B cell (primary cell): Measurements from ENCODE around the gene ADGRD2. TPM values are rescaled to one million over a fixed set of nuclear protein-coding genes. Genes with fewer than 3 reads are reported as not detected.

Experiments used
- ATAC-seq: fragments of 200-7000 bp; cut with Tn5 transposase; one replicate; pipeline ENCODE4 v1.10.0; 2021; ENCODE audit warnings: low read depth, mild to moderate bottlenecking, moderate number of reproducible peaks, moderate library complexity
- CTCF ChIA-PET: fragments of 350-600 bp; sonication (Branson Sonifier 250); formaldehyde crosslinking; loops from one replicate; lab custom pipeline; 2021; ENCODE audit warnings: antibody characterized with exemption, inconsistent platforms; lab: Charles Lee
- POLR2A ChIA-PET: fragments of 350-600 bp; sonication (Branson Sonifier 250); formaldehyde crosslinking; loops from one replicate; lab custom pipeline; 2021; ENCODE audit warnings: antibody characterized with exemption; lab: Charles Lee
- DNase-seq: peaks from one replicate; pipeline ENCODE4 v3.0.0; 2013
- H2AFZ ChIP-seq: 2 replicates; pipeline ENCODE4 v1.6.1; 2012; ENCODE audit warnings: mild to moderate bottlenecking, low read depth, low read length; ENCODE audit not compliant: insufficient read depth, poor library complexity, severe bottlenecking
- H3K27ac ChIP-seq, 2 donors: 1 replicate in 1 of 2; 2 replicates in 1 of 2; pipeline ENCODE4 v1.5.1; 2012 to 2013; ENCODE audit warnings: low read length in 2 of 2, mild to moderate bottlenecking in 2 of 2, moderate library complexity in 1 of 2
- H3K27me3 ChIP-seq, 4 experiments: fragments of 200-600 bp in 1 of 4; sonication (generic) in 1 of 4; replicated peaks in 1 of 4; 1 replicate in 2 of 4; 2 replicates in 2 of 4; pipeline versions ENCODE4 v1.6.1 to v1.7.0; 2013 to 2016; ENCODE audit warnings: low read length in 3 of 4, mild to moderate bottlenecking in 2 of 4, mixed read lengths in 1 of 4, moderate library complexity in 1 of 4; ENCODE audit not compliant: insufficient read depth in 4 of 4, control insufficient read depth in 3 of 4; ENCODE audit errors: control extremely low read depth in 1 of 4
- H3K36me3 ChIP-seq, 2 experiments: replicated peaks in 1 of 2; 1 replicate in 1 of 2; 2 replicates in 1 of 2; pipeline versions ENCODE4 v1.6.1 to v1.7.1; 2013; ENCODE audit warnings: low read length in 1 of 2; ENCODE audit not compliant: insufficient read depth in 2 of 2, control insufficient read depth in 1 of 2; ENCODE audit errors: control extremely low read depth in 1 of 2, extremely low read depth in 1 of 2
- H3K4me1 ChIP-seq, 2 donors: fragments of 200-600 bp in 1 of 2; sonication (generic) in 1 of 2; 1 replicate in 1 of 2; 2 replicates in 1 of 2; pipeline versions ENCODE4 v1.5.1 to v1.6.1; 2013 to 2017; ENCODE audit warnings: low read length in 2 of 2; ENCODE audit not compliant: control insufficient read depth in 2 of 2, insufficient read depth in 2 of 2
- H3K4me2 ChIP-seq: replicated peaks from 2 replicates; pipeline ENCODE3; 2012; ENCODE audit warnings: mild to moderate bottlenecking, low read depth, low read length; ENCODE audit not compliant: poor library complexity, severe bottlenecking
- H3K4me3 ChIP-seq, 5 experiments: fragments of 200-600 bp in 1 of 5; sonication (generic) in 1 of 5; 1 replicate in 3 of 5; 2 replicates in 2 of 5; pipeline versions ENCODE4 v1.5.1 to v1.7.0; 2011 to 2016; ENCODE audit warnings: low read length in 4 of 5, mild to moderate bottlenecking in 4 of 5, low read depth in 2 of 5, control low read depth in 1 of 5, moderate library complexity in 1 of 5; ENCODE audit not compliant: insufficient read depth in 1 of 5; ENCODE audit errors: control extremely low read depth in 1 of 5, extremely low read depth in 1 of 5
- H3K79me2 ChIP-seq: fragments of 200-600 bp; sonication (generic); one replicate; pipeline ENCODE4 v1.6.0; 2016; ENCODE audit warnings: low read length; ENCODE audit not compliant: control insufficient read depth, insufficient read depth
- H3K9ac ChIP-seq: fragments of 200-600 bp; sonication (generic); 2 replicates; pipeline ENCODE4 v1.6.1; 2017; ENCODE audit warnings: mild to moderate bottlenecking, low read length, moderate library complexity
- H3K9me3 ChIP-seq, 3 donors: one replicate each; pipeline versions ENCODE4 v1.6.1 to v1.7.1; 2013; ENCODE audit warnings: low read length in 2 of 3; ENCODE audit not compliant: control insufficient read depth in 2 of 3, insufficient read depth in 1 of 3; ENCODE audit errors: control extremely low read depth in 1 of 3
- H4K20me1 ChIP-seq: 2 replicates; pipeline ENCODE4 v1.6.0; 2012; ENCODE audit warnings: mild to moderate bottlenecking, low read length; ENCODE audit not compliant: insufficient read depth, control insufficient read depth, poor library complexity, severe bottlenecking
- H3K27ac Mint-ChIP-seq: one replicate; pipeline ENCODE4 v1.8.0; 2021; ENCODE audit warnings: mixed read lengths
- H3K27me3 Mint-ChIP-seq: one replicate; pipeline ENCODE4 v1.8.0; 2021; ENCODE audit warnings: mixed read lengths
- H3K4me1 Mint-ChIP-seq: one replicate; pipeline ENCODE4 v1.8.0; 2021; ENCODE audit warnings: mixed read lengths
- H3K4me3 Mint-ChIP-seq: one replicate; pipeline ENCODE4 v1.8.0; 2021; ENCODE audit warnings: mixed read lengths
- H3K9me3 Mint-ChIP-seq: one replicate; pipeline ENCODE4 v1.8.0; 2022; ENCODE audit warnings: mixed read lengths; ENCODE audit not compliant: insufficient read depth
- CTCF ChIP-seq: fragments of 200-600 bp; IDR thresholded peaks from one replicate; pipeline ENCODE4 v1.8.0; 2022; ENCODE audit warnings: antibody characterized with exemption, mild to moderate bottlenecking
- EZH2 ChIP-seq: IDR thresholded peaks from 2 replicates; pipeline ENCODE4 v1.6.1; 2012; ENCODE audit warnings: borderline replicate concordance, low read depth, mild to moderate bottlenecking, moderate library complexity, low read length; ENCODE audit not compliant: insufficient read depth, poor library complexity, severe bottlenecking
- WGBS: methylation state at CpG from one replicate; pipeline ENCODE4 v1.1.5; 2013; ENCODE audit warnings: missing lambda C conversion rate; ENCODE audit not compliant: insufficient coverage; 5-methylcytosine and 5-hydroxymethylcytosine counted together
- intact Hi-C: fragments of 100-400 bp; cut with micrococcal nuclease; formaldehyde crosslinking; loops from one replicate; pipeline ENCODE4 v1.10.0; 2022
- polyA plus RNA-seq: library from polyadenylated mRNA; depleted of rRNA; stranded (reverse); fragments of >200 nt; gene quantifications from 2 replicates; pipeline ENCODE4 v1.2.3, GENCODE V29; 2012
- total RNA-seq, 2 donors: library from RNA; stranded (reverse); fragments of 120-200 nt in 1 of 2; gene quantifications; 1 replicate in 1 of 2; 2 replicates in 1 of 2; pipeline versions ENCODE4 v1.2.3 to v1.2.4, GENCODE V29; 2013 to 2022

The ADGRD2 gene
- total and polyA plus RNA-seq, 2 donors (not counting 1 experiment from before 2014, with no cell fraction given) = not detected

- no peak overlapping the region for H3K9ac ChIP-seq
- 80% methylated on average over 16 of the region's 21 CpGs for WGBS
- DNase-seq (no peak), ATAC-seq (no peak)
- TF ChIP-seq CTCF = no peak
- TF ChIP-seq EZH2 = no peak
- H3K36me3 ChIP-seq = no peaks in the 10 kb centered on the region
- H3K4me2 ChIP-seq = no peak overlapping the region
- Mint-ChIP-seq H3K27ac (no peak overlapping the region), H3K27me3 (peaks cover 17% of the 10 kb centered on the region), H3K9me3 (no peaks in the 10 kb centered on the region), H3K4me3 (no peak overlapping the region), H3K4me1 (no peaks in the 10 kb centered on the region)
- intact Hi-C loops = no loop called here
- H4K20me1 ChIP-seq = no peaks in the 10 kb centered on the region
- H3K9me3 ChIP-seq = peaks cover 0 to 4% (median 0%) of the 10 kb centered on the region in 3 donors
- no peaks in the 10 kb centered on the region for H3K79me2 ChIP-seq
- POLR2A ChIA-PET = no interaction called here
- H3K4me1 ChIP-seq = peaks cover 0 to 5% of the 10 kb centered on the region in 2 donors
- no peak overlapping the region for H3K4me3 ChIP-seq
- no peak overlapping the region for H2AFZ ChIP-seq
- no peak overlapping the region for H3K27ac ChIP-seq
- peaks cover 0 to 38% (median 8%) of the 10 kb centered on the region in 4 experiments for H3K27me3 ChIP-seq
- CTCF ChIA-PET = no interaction called here
These were observed 25.1 kb downstream of the ADGRD2 start for GRCh38 chr9:124475158-124475867.

GRCh38 chr9:124475868-124476690 lies 25.8 kb downstream of the ADGRD2 start:
- Histone ChIP-seq H3K9me3 (peaks cover 0 to 4% (median 0%) of the 10 kb centered on the region in 3 donors), H3K4me1 (peaks cover 0 to 5% of the 10 kb centered on the region in 2 donors), H3K27me3 (peaks cover 0 to 40% (median 8%) of the 10 kb centered on the region in 4 experiments), H3K9ac (no peak overlapping the region), H3K36me3 (no peaks in the 10 kb centered on the region), H3K4me3 (no peak overlapping the region), H3K27ac (no peak overlapping the region), H2AFZ (no peak overlapping the region), H4K20me1 (no peaks in the 10 kb centered on the region), H3K4me2 (no peak overlapping the region), H3K79me2 (no peaks in the 10 kb centered on the region)
- POLR2A ChIA-PET = no interaction called here
- Mint-ChIP-seq H3K4me1 (no peaks in the 10 kb centered on the region), H3K9me3 (no peaks in the 10 kb centered on the region), H3K27ac (no peak overlapping the region), H3K4me3 (no peak overlapping the region), H3K27me3 (peaks cover 19% of the 10 kb centered on the region)
- no peak for DNase-seq
- WGBS = 62% methylated on average over 13 of the region's 14 CpGs
- CTCF ChIA-PET = no interaction called here
- ATAC-seq = no peak
- TF ChIP-seq CTCF (no peak), EZH2 (no peak)
- intact Hi-C loops = no loop called here
